Vagina (tissue), 2 donors: ENCODE measurements around the gene PRELID2. TPM values are rescaled to one million over a fixed set of nuclear protein-coding genes. Genes with fewer than 3 reads are reported as not detected.

ENCODE experiments used
- DNase-seq, 2 donors: peaks; one replicate each; pipeline ENCODE4 v3.0.0-alpha.2; 2017; ENCODE audit errors: extremely low spot score in 2 of 2
- H3K27ac ChIP-seq: fragments of 200-600 bp; sonication (generic); one replicate; pipeline ENCODE4 v1.5.1; 2019
- H3K27me3 ChIP-seq: fragments of 200-600 bp; sonication (generic); one replicate; pipeline ENCODE4 v1.5.1; 2019
- H3K36me3 ChIP-seq, 2 donors: fragments of 200-600 bp; sonication (generic); one replicate each; pipeline ENCODE4 v1.5.1; 2017 to 2019
- H3K4me1 ChIP-seq: fragments of 200-600 bp; sonication (generic); one replicate; pipeline ENCODE4 v1.5.1; 2019
- H3K4me3 ChIP-seq, 2 donors: fragments of 200-600 bp; sonication (generic); 1 replicate in 1 of 2; 2 replicates in 1 of 2; pipeline ENCODE4 v1.5.1; 2016 to 2019
- H3K9me3 ChIP-seq: fragments of 200-600 bp; sonication (generic); one replicate; pipeline ENCODE4 v1.5.1; 2019
- POLR2A ChIP-seq, 2 donors: fragments of 450-650 bp; IDR thresholded peaks; one replicate each; pipeline ENCODE4 v1.6.1; 2017; ENCODE audit warnings: antibody characterized with exemption in 2 of 2, mild to moderate bottlenecking in 2 of 2, moderate library complexity in 2 of 2
- POLR2AphosphoS5 ChIP-seq, 2 donors: sonication (generic); formaldehyde crosslinking; IDR thresholded peaks; one replicate each; pipeline ENCODE4 v1.9.0; 2017; ENCODE audit warnings: antibody characterized with exemption in 2 of 2, mild to moderate bottlenecking in 2 of 2, low read depth in 1 of 2; ENCODE audit not compliant: insufficient read depth in 1 of 2
- intact Hi-C: fragments of 100-400 bp; cut with DNase I; formaldehyde crosslinking; loops from one replicate; pipeline ENCODE4 v1.15.1; 2023
- total RNA-seq: library from RNA; depleted of rRNA; stranded (reverse); fragments of >200 nt; gene quantifications from one replicate; pipeline ENCODE4 v1.2.3, GENCODE V29; 2016
- TF ChIP-seq, protein P1 (sequence below), 3 experiments: fragments of 450-650 bp in 2 of 3; fragments of 200-600 bp in 1 of 3; sonication (generic) in 1 of 3; IDR thresholded peaks; one replicate each; pipeline ENCODE4 v1.5.1; 2017 to 2019; ENCODE audit warnings: antibody characterized with exemption in 3 of 3, mild to moderate bottlenecking in 2 of 3, moderate library complexity in 2 of 3

PRELID2 gene
- total RNA-seq, 1 donor from 2014 or later: 16.2 TPM

DNA sequence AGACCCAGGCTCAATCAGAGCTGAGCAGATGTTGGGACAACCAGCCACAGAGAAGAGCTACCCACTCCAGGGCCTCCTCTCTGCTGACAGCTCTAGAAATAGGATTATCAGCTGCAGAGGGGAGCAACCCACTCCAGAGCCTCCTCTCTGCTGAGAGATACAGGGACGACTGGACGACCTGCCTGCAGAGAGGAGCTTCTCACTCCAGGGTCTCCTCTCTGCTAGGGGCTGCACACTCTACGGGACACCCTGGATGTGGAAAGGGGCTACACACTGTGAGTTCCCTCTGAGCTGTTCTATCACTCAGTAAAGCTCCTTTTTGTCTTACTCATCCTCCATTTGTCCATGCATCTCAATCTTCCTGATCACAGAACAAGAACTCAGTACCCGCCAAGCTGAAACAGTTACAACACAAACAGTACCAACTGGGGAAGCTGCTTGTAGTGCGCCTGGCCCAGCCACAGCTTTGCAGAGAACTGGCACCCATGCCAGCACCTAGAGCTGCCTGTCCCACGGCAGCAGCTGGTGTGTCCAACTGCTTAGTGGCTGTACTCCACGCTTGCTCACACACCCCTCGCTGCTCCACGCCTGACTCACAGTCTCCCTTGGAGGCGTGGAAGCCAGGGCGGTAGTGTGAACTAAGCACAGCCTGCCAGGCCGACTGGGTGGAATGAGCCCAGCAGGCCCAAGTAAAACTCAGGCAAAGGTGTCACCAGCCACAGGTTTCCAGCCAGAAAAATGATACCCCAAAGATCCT lies 56.8 kb downstream of the PRELID2 start:
- TF ChIP-seq POLR2AphosphoS5 (IDR thresholded peaks at IDR 0.05; ENCODE audit: insufficient read depth in 1 of 2, low read depth in 1 of 2): no peak
- Histone ChIP-seq H3K27me3 (no peaks in the 10 kb centered on the region), H3K4me3 (no peak overlapping the region), H3K36me3 (no peaks in the 10 kb centered on the region), H3K4me1 (no peaks in the 10 kb centered on the region), H3K27ac (no peak overlapping the region), H3K9me3 (no peaks in the 10 kb centered on the region)
- DNase-seq: no peak
- intact Hi-C loops: no loop called here

DNA sequence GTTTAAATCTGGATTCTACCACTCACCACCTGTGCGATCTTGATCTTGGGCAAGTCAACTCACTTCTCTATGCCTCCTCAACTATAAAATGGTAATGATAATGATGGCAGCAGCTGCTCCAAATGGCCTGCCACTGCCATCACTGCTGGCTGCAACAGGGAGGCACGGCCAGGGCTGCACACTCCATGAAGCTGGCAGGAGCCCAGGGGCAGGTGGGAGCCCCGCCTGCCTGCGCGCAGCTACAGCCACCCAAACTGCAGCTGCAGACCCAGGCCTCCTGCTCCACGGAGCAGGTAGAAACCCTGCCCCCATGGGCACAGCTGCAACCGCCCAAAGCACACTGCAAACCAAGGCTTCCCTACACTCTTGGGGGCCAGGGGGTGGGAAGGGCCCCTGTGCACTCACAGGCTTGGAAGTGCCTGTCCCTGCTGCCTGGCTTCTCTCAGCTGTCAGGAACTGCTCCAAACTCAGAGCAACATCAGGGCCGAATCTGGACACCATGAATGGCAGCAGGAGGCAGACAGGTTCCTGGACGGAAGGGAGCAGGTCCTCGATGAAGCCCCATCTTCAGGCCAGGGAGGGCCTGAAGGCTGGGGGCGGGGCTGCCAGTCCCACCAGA lies 57.6 kb downstream of the PRELID2 start:
- Histone ChIP-seq H3K4me3 (no peak overlapping the region), H3K27ac (no peak overlapping the region), H3K9me3 (no peaks in the 10 kb centered on the region), H3K27me3 (no peaks in the 10 kb centered on the region), H3K4me1 (no peaks in the 10 kb centered on the region), H3K36me3 (no peaks in the 10 kb centered on the region)
- no peak for DNase-seq
- intact Hi-C loops: no loop called here
- TF ChIP-seq POLR2AphosphoS5 (IDR thresholded peaks at IDR 0.05; ENCODE audit: insufficient read depth in 1 of 2, low read depth in 1 of 2): no peak
- no peak for TF ChIP-seq POLR2A (IDR thresholded peaks at IDR 0.05)
- TF ChIP-seq, protein P1, sequence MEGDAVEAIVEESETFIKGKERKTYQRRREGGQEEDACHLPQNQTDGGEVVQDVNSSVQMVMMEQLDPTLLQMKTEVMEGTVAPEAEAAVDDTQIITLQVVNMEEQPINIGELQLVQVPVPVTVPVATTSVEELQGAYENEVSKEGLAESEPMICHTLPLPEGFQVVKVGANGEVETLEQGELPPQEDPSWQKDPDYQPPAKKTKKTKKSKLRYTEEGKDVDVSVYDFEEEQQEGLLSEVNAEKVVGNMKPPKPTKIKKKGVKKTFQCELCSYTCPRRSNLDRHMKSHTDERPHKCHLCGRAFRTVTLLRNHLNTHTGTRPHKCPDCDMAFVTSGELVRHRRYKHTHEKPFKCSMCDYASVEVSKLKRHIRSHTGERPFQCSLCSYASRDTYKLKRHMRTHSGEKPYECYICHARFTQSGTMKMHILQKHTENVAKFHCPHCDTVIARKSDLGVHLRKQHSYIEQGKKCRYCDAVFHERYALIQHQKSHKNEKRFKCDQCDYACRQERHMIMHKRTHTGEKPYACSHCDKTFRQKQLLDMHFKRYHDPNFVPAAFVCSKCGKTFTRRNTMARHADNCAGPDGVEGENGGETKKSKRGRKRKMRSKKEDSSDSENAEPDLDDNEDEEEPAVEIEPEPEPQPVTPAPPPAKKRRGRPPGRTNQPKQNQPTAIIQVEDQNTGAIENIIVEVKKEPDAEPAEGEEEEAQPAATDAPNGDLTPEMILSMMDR (IDR thresholded peaks at IDR 0.05): no peak

DNA sequence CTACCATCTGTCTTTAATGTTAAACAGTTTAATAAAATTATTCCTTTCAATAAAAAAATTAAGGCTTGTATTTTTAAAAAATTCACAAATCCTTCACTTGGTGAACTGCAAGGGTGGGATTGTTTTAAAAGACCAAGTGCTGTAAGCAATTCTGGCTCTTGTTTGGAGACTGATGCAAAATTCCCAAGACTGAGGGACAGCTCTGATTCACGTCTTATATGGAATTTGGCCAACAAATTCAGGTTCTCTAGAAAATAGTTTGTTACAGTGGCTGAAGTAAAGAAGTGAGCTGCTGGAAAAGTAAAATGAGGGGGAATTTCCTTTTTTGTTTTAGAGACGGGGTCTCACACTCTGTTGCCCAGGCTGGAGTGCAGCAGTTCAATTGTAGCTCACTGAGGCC lies 58.3 kb downstream of the PRELID2 start:
- Histone ChIP-seq H3K4me3 (no peak overlapping the region), H3K27ac (no peak overlapping the region), H3K36me3 (no peaks in the 10 kb centered on the region), H3K4me1 (no peaks in the 10 kb centered on the region), H3K27me3 (no peaks in the 10 kb centered on the region), H3K9me3 (no peaks in the 10 kb centered on the region)
- intact Hi-C loops: no loop called here
- no peak for DNase-seq
- TF ChIP-seq, protein P1 (IDR thresholded peaks at IDR 0.05): no peak
- no peak for TF ChIP-seq POLR2AphosphoS5 (IDR thresholded peaks at IDR 0.05; ENCODE audit: insufficient read depth in 1 of 2, low read depth in 1 of 2)
- TF ChIP-seq POLR2A (IDR thresholded peaks at IDR 0.05): no peak

DNA sequence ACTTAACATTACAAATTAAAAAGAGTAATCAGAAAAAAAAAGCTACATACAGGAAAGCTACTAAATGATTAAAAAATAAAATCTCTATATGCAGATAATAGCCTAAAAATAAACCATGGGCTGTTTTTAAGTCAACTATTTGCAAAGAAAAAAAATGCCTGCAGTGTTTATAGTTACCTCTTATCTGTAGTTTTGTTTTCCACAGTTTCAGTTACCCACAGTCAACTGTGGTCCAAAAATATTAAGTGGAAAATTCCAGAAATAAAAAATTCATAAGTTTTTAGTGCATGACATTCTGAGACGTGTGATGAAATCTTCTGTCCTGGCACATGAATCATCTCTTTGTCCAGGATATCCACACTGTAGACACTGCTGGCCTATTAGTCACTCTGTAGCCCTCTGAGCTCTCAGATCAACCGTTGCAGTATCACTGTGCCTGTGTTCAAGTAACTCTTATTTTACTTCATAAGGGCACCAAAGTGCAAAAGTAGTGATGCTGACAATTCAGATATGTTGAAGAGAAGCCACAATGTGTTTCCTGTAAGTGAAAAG lies 59.2 kb downstream of the PRELID2 start:
- no peaks in the 10 kb centered on the region for H3K27me3 ChIP-seq
- no peak for DNase-seq
- H3K36me3 ChIP-seq: no peaks in the 10 kb centered on the region
- no peak overlapping the region for H3K27ac ChIP-seq
- no peaks in the 10 kb centered on the region for H3K9me3 ChIP-seq
- no peaks in the 10 kb centered on the region for H3K4me1 ChIP-seq
- no peak overlapping the region for H3K4me3 ChIP-seq
- TF ChIP-seq, protein P1 (IDR thresholded peaks at IDR 0.05): no peak
- peak in 1 of 2 donors; percentile 23 for TF ChIP-seq POLR2AphosphoS5 (IDR thresholded peaks at IDR 0.05; ENCODE audit: insufficient read depth in 1 of 2, low read depth in 1 of 2)
- TF ChIP-seq POLR2A (IDR thresholded peaks at IDR 0.05): no peak
- intact Hi-C loops: no loop called here

DNA sequence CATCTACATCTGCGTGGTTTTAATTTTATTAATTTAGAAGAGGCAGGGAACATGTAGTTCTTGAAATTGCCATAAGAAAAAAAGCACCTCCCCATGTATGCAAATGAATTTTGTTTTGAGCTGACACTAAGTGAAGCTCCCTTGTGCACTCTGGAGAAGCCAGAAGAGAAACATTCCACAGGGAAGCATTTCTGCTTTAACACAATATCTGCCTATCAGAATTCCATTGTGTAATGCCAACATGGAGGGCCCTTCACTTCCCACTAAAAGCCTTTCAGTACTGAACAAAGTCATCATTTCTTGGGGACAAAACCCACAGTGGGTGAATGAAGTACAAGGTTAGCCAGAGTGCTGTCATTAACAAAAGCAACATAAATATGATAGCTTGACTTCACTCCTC lies 59.7 kb downstream of the PRELID2 start:
- Histone ChIP-seq H3K27ac (no peak overlapping the region), H3K4me1 (no peaks in the 10 kb centered on the region), H3K27me3 (no peaks in the 10 kb centered on the region), H3K36me3 (no peaks in the 10 kb centered on the region), H3K4me3 (no peak overlapping the region), H3K9me3 (no peaks in the 10 kb centered on the region)
- DNase-seq: no peak
- intact Hi-C loops: no loop called here
- TF ChIP-seq, protein P1 (IDR thresholded peaks at IDR 0.05): no peak
- TF ChIP-seq POLR2A (IDR thresholded peaks at IDR 0.05) (no peak), POLR2AphosphoS5 (IDR thresholded peaks at IDR 0.05; ENCODE audit: insufficient read depth in 1 of 2, low read depth in 1 of 2) (no peak)
